Kidney (tissue), 14 donors: ENCODE data around the gene WRAP73. TPM values are rescaled to one million over a fixed set of nuclear protein-coding genes. Genes with fewer than 3 reads are reported as not detected.

Experiments used
- DNase-seq, 5 donors: peaks; one replicate each; pipeline ENCODE4 v3.0.0-alpha.2; 2013 to 2020
- FAIRE-seq: peaks from 2 replicates; lab custom pipeline; 2012; peaks lifted over from hg19 to GRCh38; lab: Jason Lieb, UNC
- H3K27ac ChIP-seq, 2 donors: one replicate each; pipeline ENCODE4 v1.7.0; 2013; ENCODE audit warnings: low read depth in 2 of 2, low read length in 2 of 2, inconsistent platforms in 1 of 2
- H3K27me3 ChIP-seq: one replicate; pipeline ENCODE4 v1.7.1; 2013; ENCODE audit warnings: low read length, inconsistent platforms; ENCODE audit not compliant: control insufficient read depth, insufficient read depth
- H3K36me3 ChIP-seq, 3 donors: one replicate each; pipeline versions ENCODE4 v1.7.0 to v1.7.1; 2013; ENCODE audit warnings: low read length in 3 of 3, control low read depth in 1 of 3, inconsistent platforms in 1 of 3; ENCODE audit not compliant: insufficient read depth in 3 of 3, control insufficient read depth in 2 of 3
- H3K4me1 ChIP-seq, 3 donors: one replicate each; pipeline versions ENCODE4 v1.7.0 to v1.7.1; 2013; ENCODE audit warnings: low read length in 3 of 3, inconsistent platforms in 1 of 3, low read depth in 1 of 3; ENCODE audit not compliant: control insufficient read depth in 2 of 3, insufficient read depth in 2 of 3
- H3K4me3 ChIP-seq, 3 donors: one replicate each; pipeline versions ENCODE4 v1.7.0 to v1.8.1; 2013; ENCODE audit warnings: low read length in 3 of 3, control low read depth in 1 of 3, inconsistent platforms in 1 of 3
- H3K9ac ChIP-seq, 3 donors: one replicate each; pipeline versions ENCODE4 v1.7.0 to v1.7.1; 2013; ENCODE audit warnings: low read length in 3 of 3, control low read depth in 1 of 3, inconsistent platforms in 1 of 3
- H3K9me3 ChIP-seq, 3 donors: one replicate each; pipeline versions ENCODE4 v1.7.0 to v1.7.1; 2013; ENCODE audit warnings: low read length in 3 of 3, control low read depth in 1 of 3, inconsistent platforms in 1 of 3; ENCODE audit not compliant: control insufficient read depth in 2 of 3, insufficient read depth in 1 of 3
- intact Hi-C: fragments of 100-400 bp; cut with DNase I; formaldehyde crosslinking; loops from one replicate; pipeline ENCODE4 v1.11.1; 2022
- polyA plus RNA-seq: library from polyadenylated mRNA; stranded (reverse); fragments of 350-450 nt; fragmentation: Illumina TruSeq; extraction: RNeasy Lipid Tissue Mini Kit (QIAGEN cat#74804); gene quantifications from one replicate; pipeline ENCODE4 v1.2.3, GENCODE V29; 2014; ENCODE audit warnings: low read depth, low replicate concordance; ENCODE audit not compliant: insufficient read depth
- total RNA-seq: library from RNA; stranded (reverse); fragmentation: NEBNext Ultra II Directional; extraction: Animal tissue kit (Norgen Biotek cat#: 25700); gene quantifications from one replicate; pipeline ENCODE4 v1.2.1, GENCODE V29; 2021
- TF ChIP-seq, protein P1 (sequence below): IDR thresholded peaks from 3 replicates; pipeline ENCODE4 v1.5.1; 2012; ENCODE audit warnings: mild to moderate bottlenecking, moderate library complexity, borderline replicate concordance; ENCODE audit not compliant: insufficient read depth; ENCODE audit errors: extremely low read depth
- donor health status: control.
- donor health status: control.
- donor health status: control.
- donor health status: control.
- donor health status: control.
- donor health status: DM: yes; HTN: yes; CAD: no.
- donor health status: Normal renal cell carcinoma (clear cell type).

WRAP73 gene
- total and polyA plus RNA-seq, 2 donors from 2014 or later: 18.4 to 19.6 TPM

- FAIRE-seq: no peak
- Histone ChIP-seq H3K27me3 (no peaks in the 10 kb centered on the region), H3K4me3 (no peak overlapping the region)
Measured at GRCh38 chr1:3604997-3605823, 44.7 kb downstream of the WRAP73 start.

DNA sequence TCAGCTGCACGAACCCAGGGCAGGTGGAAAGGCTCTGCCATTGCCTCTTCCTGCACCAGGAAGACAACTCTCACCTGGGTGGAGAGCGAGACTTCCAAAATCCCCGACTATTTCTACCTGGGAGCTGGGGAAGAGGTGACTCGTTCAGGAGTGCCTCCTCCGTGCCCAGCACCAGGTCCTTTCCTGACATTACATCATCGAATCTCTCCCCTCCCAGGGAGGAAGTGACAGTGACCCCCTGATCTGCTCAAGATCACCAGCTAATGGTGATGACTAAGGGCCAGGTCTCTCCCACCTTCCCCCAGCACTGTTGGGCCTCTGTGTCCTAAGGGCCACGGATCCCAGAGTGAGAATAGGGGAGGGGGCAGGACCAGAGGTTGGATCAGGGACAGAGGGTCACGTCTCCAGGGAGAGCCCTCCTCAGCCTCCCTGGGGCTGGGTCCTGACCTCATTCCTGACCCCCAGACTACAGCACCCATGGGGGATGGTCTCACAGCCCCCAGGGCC is 45.4 kb downstream of the WRAP73 start:
- TF ChIP-seq, protein P1, sequence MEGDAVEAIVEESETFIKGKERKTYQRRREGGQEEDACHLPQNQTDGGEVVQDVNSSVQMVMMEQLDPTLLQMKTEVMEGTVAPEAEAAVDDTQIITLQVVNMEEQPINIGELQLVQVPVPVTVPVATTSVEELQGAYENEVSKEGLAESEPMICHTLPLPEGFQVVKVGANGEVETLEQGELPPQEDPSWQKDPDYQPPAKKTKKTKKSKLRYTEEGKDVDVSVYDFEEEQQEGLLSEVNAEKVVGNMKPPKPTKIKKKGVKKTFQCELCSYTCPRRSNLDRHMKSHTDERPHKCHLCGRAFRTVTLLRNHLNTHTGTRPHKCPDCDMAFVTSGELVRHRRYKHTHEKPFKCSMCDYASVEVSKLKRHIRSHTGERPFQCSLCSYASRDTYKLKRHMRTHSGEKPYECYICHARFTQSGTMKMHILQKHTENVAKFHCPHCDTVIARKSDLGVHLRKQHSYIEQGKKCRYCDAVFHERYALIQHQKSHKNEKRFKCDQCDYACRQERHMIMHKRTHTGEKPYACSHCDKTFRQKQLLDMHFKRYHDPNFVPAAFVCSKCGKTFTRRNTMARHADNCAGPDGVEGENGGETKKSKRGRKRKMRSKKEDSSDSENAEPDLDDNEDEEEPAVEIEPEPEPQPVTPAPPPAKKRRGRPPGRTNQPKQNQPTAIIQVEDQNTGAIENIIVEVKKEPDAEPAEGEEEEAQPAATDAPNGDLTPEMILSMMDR: no peak
- H3K4me3 ChIP-seq: no peak overlapping the region
- DNase-seq (no peak), FAIRE-seq (no peak)
- no peaks in the 10 kb centered on the region for H3K27me3 ChIP-seq
- H3K27ac ChIP-seq: no peak overlapping the region
- no peaks in the 10 kb centered on the region for H3K36me3 ChIP-seq
- intact Hi-C loops: no loop called here
- no peaks in the 10 kb centered on the region for H3K4me1 ChIP-seq
- H3K9me3 ChIP-seq: no peaks in the 10 kb centered on the region
- H3K9ac ChIP-seq: no peak overlapping the region

More at GRCh38 chr1:3604997-3605823, 44.7 kb downstream of the WRAP73 start:
- Histone ChIP-seq H3K27ac (no peak overlapping the region), H3K9me3 (no peaks in the 10 kb centered on the region), H3K4me1 (no peaks in the 10 kb centered on the region), H3K9ac (no peak overlapping the region), H3K36me3 (no peaks in the 10 kb centered on the region)
- intact Hi-C loops: no loop called here
- TF ChIP-seq, protein P1: no peak
- no peak for DNase-seq

- no peaks in the 10 kb centered on the region for H3K9me3 ChIP-seq
- DNase-seq (no peak), FAIRE-seq (no peak)
- H3K4me1 ChIP-seq: no peaks in the 10 kb centered on the region
- H3K4me3 ChIP-seq: no peak overlapping the region
- H3K9ac ChIP-seq: no peak overlapping the region
- no peaks in the 10 kb centered on the region for H3K27me3 ChIP-seq
- TF ChIP-seq, protein P1: no peak
- H3K27ac ChIP-seq: no peak overlapping the region
- intact Hi-C loops: no loop called here
- no peaks in the 10 kb centered on the region for H3K36me3 ChIP-seq
Measured at GRCh38 chr1:3603571-3604467, 46.1 kb downstream of the WRAP73 start.
